T-helper 1 cell (primary cell): ENCODE data around the gene ARGFX.
"Not testable (repeated sequence)": the region's sequence is repeated elsewhere in the genome, so short reads cannot be mapped to it uniquely, and the experiment has no call there.

Source experiments
- DNase-seq, 5 donors: peaks; one replicate each; pipeline ENCODE4 v3.0.0-alpha.2; 2012 to 2020
- total RNA-seq, 4 donors: gene quantifications; one replicate each; lab custom pipeline; 2026; lab: John Stamatoyannopoulos, UW

Gene ARGFX
- total RNA-seq, result 0 to 0.12 (median 0) reads per million in 4 donors

GRCh38 chr3:121567649-121568048 is at the start of gene ARGFX:
Gene ARGFX, plus strand, starts transcription at chr3:121567949. Its CDS starts 2,765 bp downstream, at chr3:121570714.
- no peak for DNase-seq

GRCh38 chr3:121517953-121518655 is 49.6 kb upstream of the ARGFX start:
- DNase-seq, result no peak

GRCh38 chr3:121520510-121520909 is 47.2 kb upstream of the ARGFX start:
- DNase-seq, result no peak

GRCh38 chr3:121529308-121529707 is 38.4 kb upstream of the ARGFX start:
- DNase-seq, result no peak

GRCh38 chr3:121531269-121531668 is 36.5 kb upstream of the ARGFX start:
- DNase-seq, result no peak

- no peak for DNase-seq
These were observed 24.8 kb upstream of the ARGFX start for GRCh38 chr3:121542924-121543323.

- DNase-seq, result no peak
These were observed 22.6 kb upstream of the ARGFX start for GRCh38 chr3:121545049-121545573.

GRCh38 chr3:121545574-121546455 is 21.9 kb upstream of the ARGFX start, which contains the start of gene POLQ:
Gene POLQ, minus strand, starts transcription at chr3:121545988. Its CDS starts 111 bp downstream, at chr3:121545877.
- peak; percentile 64 to 92 (median 77) for DNase-seq

- no peak for DNase-seq
These were observed 15.4 kb upstream of the ARGFX start for GRCh38 chr3:121552379-121552778.

GRCh38 chr3:121552797-121553196 is 15.0 kb upstream of the ARGFX start:
- no peak for DNase-seq

GRCh38 chr3:121557426-121557934 is 10.3 kb upstream of the ARGFX start:
- DNase-seq, result no peak

- no peak for DNase-seq
These were observed 5.6 kb upstream of the ARGFX start for GRCh38 chr3:121562148-121562547.

- DNase-seq, result no peak
These were observed 976 bp upstream of the ARGFX start for GRCh38 chr3:121566773-121567172.

GRCh38 chr3:121574449-121574848 is 6.7 kb downstream of the ARGFX start:
- DNase-seq, result no peak

GRCh38 chr3:121581691-121582090 is 13.9 kb downstream of the ARGFX start:
- DNase-seq, result no peak

GRCh38 chr3:121584418-121584817 is 16.7 kb downstream of the ARGFX start:
- DNase-seq, result no peak

- no peak for DNase-seq
These were observed 25.3 kb downstream of the ARGFX start, which contains the start of gene FBXO40 for GRCh38 chr3:121592856-121593702. Gene FBXO40, plus strand, starts transcription at chr3:121593379. Its CDS starts 27,197 bp downstream, at chr3:121620576.

- DNase-seq, result not testable (repeated sequence)
These were observed 26.1 kb downstream of the ARGFX start for GRCh38 chr3:121593806-121594205.

GRCh38 chr3:121594850-121595249 is 27.1 kb downstream of the ARGFX start:
- no peak for DNase-seq

- DNase-seq, result no peak
These were observed 28.1 kb downstream of the ARGFX start for GRCh38 chr3:121595765-121596406.

GRCh38 chr3:121598564-121598963 is 30.8 kb downstream of the ARGFX start:
- no peak for DNase-seq

- not testable (repeated sequence) for DNase-seq
These were observed 32.2 kb downstream of the ARGFX start for GRCh38 chr3:121599900-121600299.
